HepG2 (cell line): ENCODE results near the gene FPGS. TPM values are rescaled to one million over a fixed set of nuclear protein-coding genes. Genes with fewer than 3 reads are reported as not detected.

Source experiments
- ARID4A ChIP-seq: sonication (generic); formaldehyde crosslinking; IDR thresholded peaks from 2 replicates; pipeline ENCODE4 v1.5.0; 2020; ENCODE audit warnings: mild to moderate bottlenecking, missing genetic modification reagents, borderline replicate concordance
- ASH2L ChIP-seq: fragments of 300-600, 200-600 bp; sonication (generic); IDR thresholded peaks from 2 replicates; pipeline ENCODE4 v1.7.0; 2017; ENCODE audit warnings: low read depth, mild to moderate bottlenecking, moderate library complexity, mixed read lengths, low read length; ENCODE audit not compliant: insufficient read length
- GPBP1L1 ChIP-seq: sonication (generic); formaldehyde crosslinking; IDR thresholded peaks from 2 replicates; pipeline ENCODE4 v1.5.0; 2020; ENCODE audit warnings: mild to moderate bottlenecking, missing genetic modification reagents
- KAT8 ChIP-seq: IDR thresholded peaks from 2 replicates; pipeline ENCODE4 v1.6.1; 2016; ENCODE audit warnings: missing genetic modification reagents, missing compliant biosample characterization
- KDM3A ChIP-seq: IDR thresholded peaks from 2 replicates; pipeline ENCODE4 v1.6.1; 2018; ENCODE audit warnings: low read depth, missing compliant biosample characterization
- KLF15 ChIP-seq: sonication (generic); formaldehyde crosslinking; IDR thresholded peaks from 2 replicates; pipeline ENCODE4 v1.8.1; 2023; ENCODE audit warnings: borderline replicate concordance, mild to moderate bottlenecking, inconsistent platforms, missing genetic modification reagents, mixed read lengths
- MLLT10 ChIP-seq: sonication (generic); formaldehyde crosslinking; IDR thresholded peaks from 2 replicates; pipeline ENCODE4 v1.4.0; 2020; ENCODE audit warnings: missing genetic modification reagents
- PHB2 ChIP-seq: fragments of 450-650 bp; IDR thresholded peaks from 2 replicates; pipeline ENCODE4 v1.6.1; 2018; ENCODE audit not compliant: partially characterized antibody
- RXRA ChIP-seq: sonication (generic); formaldehyde crosslinking; IDR thresholded peaks from 2 replicates; pipeline ENCODE4 v1.5.1; 2020; ENCODE audit warnings: missing genetic modification reagents
- SMC3 ChIP-seq: IDR thresholded peaks from 2 replicates; pipeline ENCODE4 v1.6.1; 2011; ENCODE audit warnings: low read length, improper control_type of control experiment
- TMF1 ChIP-seq: sonication (generic); formaldehyde crosslinking; IDR thresholded peaks from 2 replicates; pipeline ENCODE4 v1.8.1; 2022; ENCODE audit warnings: low read depth, missing genetic modification reagents
- ZBTB1 ChIP-seq: sonication (generic); formaldehyde crosslinking; IDR thresholded peaks from 2 replicates; pipeline ENCODE4 v1.4.0; 2020; ENCODE audit warnings: missing genetic modification reagents, borderline replicate concordance
- ZBTB44 ChIP-seq: sonication (generic); formaldehyde crosslinking; IDR thresholded peaks from 2 replicates; pipeline ENCODE4 v1.4.0; 2020; ENCODE audit warnings: missing genetic modification reagents
- ZMYM2 ChIP-seq: sonication (generic); formaldehyde crosslinking; IDR thresholded peaks from 2 replicates; pipeline ENCODE4 v1.8.0; 2022; ENCODE audit warnings: mild to moderate bottlenecking, missing genetic modification reagents
- ZNF362 ChIP-seq: sonication (generic); formaldehyde crosslinking; IDR thresholded peaks from 2 replicates; pipeline ENCODE4 v1.4.0; 2020; ENCODE audit warnings: missing genetic modification reagents, mild to moderate bottlenecking, borderline replicate concordance
- ZNF552 ChIP-seq: sonication (generic); formaldehyde crosslinking; IDR thresholded peaks from 2 replicates; pipeline ENCODE4 v1.9.0; 2022; ENCODE audit warnings: missing genetic modification reagents, mild to moderate bottlenecking, borderline replicate concordance
- ZSCAN29 ChIP-seq: sonication (generic); formaldehyde crosslinking; conservative IDR thresholded peaks from 2 replicates; pipeline ENCODE4 v1.4.0; 2020; ENCODE audit warnings: mild to moderate bottlenecking, missing genetic modification reagents
- ZSCAN9 ChIP-seq: IDR thresholded peaks from 2 replicates; pipeline ENCODE4 v1.6.1; 2016; ENCODE audit warnings: borderline replicate concordance
- polyA plus RNA-seq, 8 experiments: library from polyadenylated mRNA; depleted of rRNA in 3 of 8; stranded (reverse) in 7 of 8; unstranded in 1 of 8; fragments of >200 nt; fragmentation: Illumina TruSeq in 4 of 8; extraction: Trizol in 4 of 8; gene quantifications; 2 replicates each; pipeline versions ENCODE4 v1.2.1 to v1.2.3, GENCODE V29; 2011 to 2016; ENCODE audit warnings: low read depth in 4 of 8, missing spikeins in 1 of 8, mixed read lengths in 1 of 8; ENCODE audit not compliant: insufficient read depth in 1 of 8
- total RNA-seq, 5 experiments: library from RNA; depleted of rRNA; stranded (reverse); fragments of >200 nt; fragmentation: Illumina TruSeq; extraction: Trizol; gene quantifications; 2 replicates each; pipeline ENCODE4 v1.2.3, GENCODE V29; 2016; ENCODE audit warnings: low read depth in 1 of 5

Gene FPGS
- total and polyA plus RNA-seq, 2 of the 13 experiments (the other 11 are each of a cell fraction or from before 2014, with no cell fraction given) = 35.6 to 36.8 TPM

GRCh38 chr9:127785023-127785932, 17.4 kb upstream of the FPGS start (continued):
- TF ChIP-seq ZBTB44 (CRISPR knock-in tag) = no peak
- TF ChIP-seq ZBTB1 (CRISPR knock-in tag) = no peak
- no peak for TF ChIP-seq ZSCAN9 (CRISPR knock-in tag)
- TF ChIP-seq KLF15 (CRISPR knock-in tag) = no peak
- TF ChIP-seq KDM3A (CRISPR knock-in tag) = peak; percentile 40; the same call in 1 of the 2 replicates
- no peak for TF ChIP-seq PHB2
- TF ChIP-seq RXRA (CRISPR knock-in tag) = no peak; the same call in 1 of the 2 replicates
- no peak for TF ChIP-seq ZMYM2 (CRISPR knock-in tag)
- TF ChIP-seq KAT8 (CRISPR knock-in tag) = no peak
- TF ChIP-seq MLLT10 (CRISPR knock-in tag) = no peak
- no peak for TF ChIP-seq ZSCAN29 (CRISPR knock-in tag)
- no peak for TF ChIP-seq ZNF552
- TF ChIP-seq ASH2L = no peak
- no peak for TF ChIP-seq ZNF362
- 0 out of 2 replicates have a peak, but pooled peaks have one; percentile 29 for TF ChIP-seq ARID4A (CRISPR knock-in tag)
- no peak for TF ChIP-seq GPBP1L1 (CRISPR knock-in tag)
- 0 out of 2 replicates have a peak, but pooled peaks have one; percentile 15 for TF ChIP-seq TMF1 (CRISPR knock-in tag)
- peak; percentile 8; the same call in 1 of the 2 replicates for TF ChIP-seq SMC3
